GM23248 (cell line): ENCODE results near the gene PDZRN4. TPM values are rescaled to one million over a fixed set of nuclear protein-coding genes. Genes with fewer than 3 reads are reported as not detected.

Experiments
- DNase-seq: peaks from one replicate; pipeline ENCODE4 v3.0.0-alpha.2; 2015
- H2AFZ ChIP-seq: fragments of 200-600 bp; sonication (generic); 2 replicates; pipeline ENCODE4 v1.6.1; 2016; ENCODE audit warnings: antibody characterized with exemption
- H3F3A ChIP-seq: fragments of 200-600 bp; sonication (generic); 2 replicates; pipeline ENCODE4 v1.6.1; 2016; ENCODE audit warnings: mild to moderate bottlenecking, antibody characterized with exemption, mixed run types; ENCODE audit not compliant: insufficient read depth
- H3K27ac ChIP-seq: fragments of 200-600 bp; sonication (generic); 2 replicates; pipeline ENCODE4 v1.5.1; 2016; ENCODE audit warnings: mild to moderate bottlenecking
- H3K27me3 ChIP-seq: fragments of 200-600 bp; sonication (generic); replicated peaks from 2 replicates; pipeline ENCODE4 v1.6.1; 2016; ENCODE audit warnings: mild to moderate bottlenecking; ENCODE audit not compliant: insufficient read depth
- H3K36me3 ChIP-seq: fragments of 200-600 bp; sonication (generic); 2 replicates; pipeline ENCODE4 v1.6.1; 2016; ENCODE audit warnings: low read depth, mild to moderate bottlenecking
- H3K4me1 ChIP-seq: fragments of 200-600 bp; sonication (generic); 2 replicates; pipeline ENCODE4 v1.6.1; 2016; ENCODE audit warnings: mild to moderate bottlenecking; ENCODE audit not compliant: insufficient read depth
- H3K4me2 ChIP-seq: fragments of 200-600 bp; sonication (generic); one replicate; pipeline ENCODE4 v1.6.1; 2016; ENCODE audit warnings: mild to moderate bottlenecking; ENCODE audit not compliant: unreplicated experiment
- H3K4me3 ChIP-seq: fragments of 200-600 bp; sonication (generic); 2 replicates; pipeline ENCODE4 v1.5.1; 2016; ENCODE audit warnings: mild to moderate bottlenecking
- H3K79me2 ChIP-seq: fragments of 200-600 bp; sonication (generic); 2 replicates; pipeline ENCODE4 v1.6.1; 2016; ENCODE audit warnings: mild to moderate bottlenecking; ENCODE audit not compliant: insufficient read depth
- H3K9ac ChIP-seq: fragments of 200-600 bp; sonication (generic); 2 replicates; pipeline ENCODE4 v1.6.1; 2016; ENCODE audit warnings: mild to moderate bottlenecking
- H3K9me2 ChIP-seq: fragments of 200-600 bp; sonication (generic); 2 replicates; pipeline ENCODE4 v1.6.1; 2016; ENCODE audit warnings: mixed run types, mild to moderate bottlenecking, moderate library complexity; ENCODE audit not compliant: insufficient read depth
- H3K9me3 ChIP-seq: fragments of 200-600 bp; sonication (generic); one replicate; pipeline ENCODE4 v1.6.1; 2017; ENCODE audit warnings: low read depth
- H4K20me1 ChIP-seq: fragments of 200-600 bp; sonication (generic); 2 replicates; pipeline ENCODE4 v1.6.0; 2016; ENCODE audit not compliant: insufficient read depth
- EZH2 ChIP-seq: fragments of 200-600 bp; sonication (generic); IDR thresholded peaks from 2 replicates; pipeline ENCODE4 v1.6.1; 2018; ENCODE audit warnings: antibody characterized with exemption, mild to moderate bottlenecking; ENCODE audit not compliant: insufficient read depth, poor library complexity, severe bottlenecking
- EZH2phosphoT487 ChIP-seq: fragments of 200-600 bp; sonication (generic); IDR thresholded peaks from 2 replicates; pipeline ENCODE4 v1.6.1; 2018; ENCODE audit warnings: antibody characterized with exemption, moderate library complexity, mild to moderate bottlenecking, low read depth; ENCODE audit not compliant: insufficient read depth
- WGBS, 2 experiments: methylation state at CpG; one replicate each; pipeline ENCODE4 v1.1.6; 2015 to 2017; ENCODE audit warnings: low lambda C conversion rate in 2 of 2, low coverage in 1 of 2; ENCODE audit errors: missing lambda C conversion rate in 2 of 2; 5-methylcytosine and 5-hydroxymethylcytosine counted together
- in situ Hi-C: fragments of 300-500 bp; cut with MboI; formaldehyde crosslinking; loops from 2 replicates; pipeline ENCODE4 v1.15.0; 2020
- polyA plus RNA-seq: library from polyadenylated mRNA; unstranded; fragments of >200 nt; fragmentation: Nextera tagmentation; extraction: Ambion mirVana; gene quantifications from 2 replicates; pipeline ENCODE4 v1.2.1, GENCODE V29; 2016
- total RNA-seq: library from RNA; depleted of rRNA; stranded (reverse); fragments of >200 nt; shearing (Covaris generic); gene quantifications from 2 replicates; pipeline ENCODE4 v1.2.3, GENCODE V29; 2014

PDZRN4 gene
- total and polyA plus RNA-seq, 2 experiments from 2014 or later, result not detected

- no peaks in the 10 kb centered on the region for H3K9me3 ChIP-seq
- no peaks in the 10 kb centered on the region for H3K4me1 ChIP-seq
- H3K9ac ChIP-seq, result no peak overlapping the region
- no peaks in the 10 kb centered on the region for H3K79me2 ChIP-seq
- no peaks in the 10 kb centered on the region for H3F3A ChIP-seq
- no peaks in the 10 kb centered on the region for H3K36me3 ChIP-seq
- 37 to 57% methylated on average over 4 of the region's 4 CpGs for WGBS, 2 experiments
- H3K27ac ChIP-seq, result no peak overlapping the region
- DNase-seq, result no peak
- no peaks in the 10 kb centered on the region for H3K9me2 ChIP-seq
- no peak overlapping the region for H3K4me2 ChIP-seq
- no peak for TF ChIP-seq EZH2
- no peak for TF ChIP-seq EZH2phosphoT487
- no peaks in the 10 kb centered on the region for H4K20me1 ChIP-seq
- no peak overlapping the region for H3K4me3 ChIP-seq
- in situ Hi-C loops, result no loop called here
- peaks cover 20% of the 10 kb centered on the region for H3K27me3 ChIP-seq
- H2AFZ ChIP-seq, result no peak overlapping the region
These were observed 321.3 kb downstream of the PDZRN4 start for GRCh38 chr12:41509271-41510055.

- TF ChIP-seq EZH2 (no peak), EZH2phosphoT487 (no peak)
- DNase-seq, result no peak
- Histone ChIP-seq H3K79me2 (no peaks in the 10 kb centered on the region), H3K9me3 (no peaks in the 10 kb centered on the region), H2AFZ (no peak overlapping the region), H4K20me1 (no peaks in the 10 kb centered on the region), H3K4me1 (no peaks in the 10 kb centered on the region), H3K36me3 (no peaks in the 10 kb centered on the region), H3K4me2 (no peak overlapping the region), H3K27ac (no peak overlapping the region), H3K9me2 (no peaks in the 10 kb centered on the region), H3F3A (no peaks in the 10 kb centered on the region), H3K4me3 (no peak overlapping the region), H3K9ac (no peak overlapping the region), H3K27me3 (peaks cover 16% of the 10 kb centered on the region)
- in situ Hi-C loops, result no loop called here
- WGBS, 2 experiments, result 37 to 51% methylated on average over 2 of the region's 2 CpGs
These were observed 322.4 kb downstream of the PDZRN4 start for GRCh38 chr12:41510470-41510869.

GRCh38 chr12:41511247-41511646, 323.1 kb downstream of the PDZRN4 start:
- Histone ChIP-seq H3K9ac (no peak overlapping the region), H3K36me3 (no peaks in the 10 kb centered on the region), H3K79me2 (no peaks in the 10 kb centered on the region), H3K4me3 (no peak overlapping the region), H3K9me2 (no peaks in the 10 kb centered on the region), H3K27ac (no peak overlapping the region), H3K4me2 (no peak overlapping the region), H3F3A (no peaks in the 10 kb centered on the region), H3K9me3 (no peaks in the 10 kb centered on the region), H3K4me1 (no peaks in the 10 kb centered on the region), H4K20me1 (no peaks in the 10 kb centered on the region), H2AFZ (no peak overlapping the region), H3K27me3 (peaks cover 9% of the 10 kb centered on the region)
- TF ChIP-seq EZH2phosphoT487, result no peak
- no peak for TF ChIP-seq EZH2
- in situ Hi-C loops, result no loop called here
- 11 to 26% methylated on average over 1 of the region's 1 CpG for WGBS, 2 experiments
- DNase-seq, result no peak

DNA sequence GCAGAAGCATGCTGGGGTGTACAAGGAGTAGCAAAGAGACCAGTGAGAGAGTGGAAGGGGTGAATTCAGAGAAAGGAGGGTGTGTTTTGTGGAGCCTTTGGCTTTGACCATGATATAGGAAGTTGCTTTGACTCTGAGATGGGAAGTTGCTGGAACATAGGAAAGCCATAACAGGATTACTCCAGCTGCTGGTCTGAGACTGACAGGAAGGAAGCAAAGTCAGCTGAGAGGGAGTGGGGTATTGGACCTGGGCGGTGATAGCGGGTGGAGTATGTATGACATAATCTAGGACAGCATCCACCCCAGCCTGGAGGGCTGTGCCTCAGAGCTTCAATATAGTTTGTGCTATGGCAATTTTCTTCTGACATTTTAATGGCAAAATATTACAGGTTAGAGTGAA, 324.4 kb downstream of the PDZRN4 start:
- H3K79me2 ChIP-seq, result no peaks in the 10 kb centered on the region
- H3K9me2 ChIP-seq, result no peaks in the 10 kb centered on the region
- H3K9ac ChIP-seq, result no peak overlapping the region
- H3K4me3 ChIP-seq, result no peak overlapping the region
- no peaks in the 10 kb centered on the region for H3K4me1 ChIP-seq
- no peaks in the 10 kb centered on the region for H3F3A ChIP-seq
- no peaks in the 10 kb centered on the region for H4K20me1 ChIP-seq
- no peak overlapping the region for H3K4me2 ChIP-seq
- H2AFZ ChIP-seq, result no peak overlapping the region
- H3K27me3 ChIP-seq, result peaks cover 8% of the 10 kb centered on the region
- no peak for DNase-seq
- H3K9me3 ChIP-seq, result no peaks in the 10 kb centered on the region
- no peaks in the 10 kb centered on the region for H3K36me3 ChIP-seq
- no peak overlapping the region for H3K27ac ChIP-seq
- 70 to 82% methylated on average over 2 of the region's 2 CpGs for WGBS, 2 experiments
- in situ Hi-C loops, result no loop called here
- TF ChIP-seq EZH2 (no peak), EZH2phosphoT487 (no peak)
